MM.1S (cell line): Measurements from ENCODE around the gene ALAS1.

ENCODE experiments used
- CTCF ChIP-seq: fragments of 300-600 bp; sonication (generic); IDR thresholded peaks from 2 replicates; pipeline ENCODE4 v1.5.1; 2016; ENCODE audit warnings: antibody characterized with exemption, low read length, mixed read lengths
- EZH2 ChIP-seq: fragments of 300-600 bp; sonication (generic); optimal IDR thresholded peaks from 2 replicates; pipeline ENCODE3; 2017; ENCODE audit warnings: low read depth, mild to moderate bottlenecking, antibody characterized with exemption, low read length, mixed read lengths
- EZH2phosphoT487 ChIP-seq: fragments of 300-600 bp; sonication (generic); IDR thresholded peaks from 2 replicates; pipeline ENCODE4 v1.6.1; 2018; ENCODE audit warnings: antibody characterized with exemption, low read length

GRCh38 chr3:52221563-52222318, 23.8 kb downstream of the ALAS1 start:
- TF ChIP-seq EZH2 = no peak
- TF ChIP-seq CTCF = no peak
- no peak for TF ChIP-seq EZH2phosphoT487
